ENCODE measurements around the gene MRPS14.
"Not testable (repeated sequence)": the region's sequence is repeated elsewhere in the genome, so short reads cannot be mapped to it uniquely, and the experiment has no call there.

The MRPS14 gene

DNA sequence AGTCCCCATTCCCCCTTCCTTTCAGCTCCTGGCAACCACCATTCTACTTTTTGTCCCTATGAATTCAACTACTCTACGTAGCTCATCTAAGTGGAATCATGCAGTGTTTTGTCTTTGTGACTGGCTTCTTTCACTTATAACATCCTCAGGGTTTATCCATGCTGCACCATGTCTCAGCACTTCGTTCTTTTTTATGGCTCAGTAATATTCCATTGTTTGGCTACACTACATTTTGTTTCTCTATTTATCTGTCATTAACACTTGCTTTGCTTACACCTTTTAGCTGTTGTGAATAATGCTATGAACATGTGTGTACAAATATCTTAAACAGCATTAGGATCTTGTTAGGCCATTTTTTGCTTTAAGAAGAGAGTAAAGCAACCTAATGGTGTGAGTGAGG, 1.5 kb upstream of the MRPS14 start:
- H3K9me3 ChIP-seq (ENCODE audit: control insufficient read depth, insufficient read depth, low read length) = no peaks in the 10 kb centered on the region
- no peaks in the 10 kb centered on the region for H3K27me3 ChIP-seq (ENCODE audit: control insufficient read depth, insufficient read depth, low read length)
- H3K4me3 ChIP-seq (ENCODE audit: low read length) = no peak overlapping the region
- no CpG with 5 or more reads among the region's 2 CpGs for WGBS (ENCODE audit: insufficient coverage, insufficient read length)
- DNase-seq (ENCODE audit: low read depth, low spot score) = no peak
- H3K27ac ChIP-seq (ENCODE audit: low read length) = no peak overlapping the region
- H3K36me3 ChIP-seq (ENCODE audit: control insufficient read depth, insufficient read depth, low read length) = no peaks in the 10 kb centered on the region
- peaks cover 1% of the 10 kb centered on the region; the same call in 1 of the 2 replicates for H3K4me1 ChIP-seq (ENCODE audit: control insufficient read depth, insufficient read depth, low read length)

DNA sequence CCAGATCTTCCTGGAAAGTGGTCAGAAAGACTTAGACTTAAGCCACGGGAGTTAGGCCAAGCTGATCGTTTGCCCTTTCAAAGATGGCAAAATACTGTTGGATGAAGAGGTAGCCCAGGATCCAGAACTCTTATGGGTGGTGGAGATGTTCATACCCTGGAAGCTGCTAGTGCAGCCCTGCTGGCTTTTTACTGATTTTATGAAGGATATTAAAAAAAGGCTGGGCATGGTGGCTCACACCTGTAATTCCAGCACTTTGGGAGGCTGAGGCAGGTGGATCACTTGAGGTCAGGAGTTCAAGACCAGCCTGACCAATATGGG, 657 bp upstream of the MRPS14 start:
- not testable (repeated sequence) for H3K27ac ChIP-seq (ENCODE audit: low read length); H3K9me3 ChIP-seq (ENCODE audit: control insufficient read depth, insufficient read depth, low read length); H3K4me1 ChIP-seq (ENCODE audit: control insufficient read depth, insufficient read depth, low read length); H3K36me3 ChIP-seq (ENCODE audit: control insufficient read depth, insufficient read depth, low read length); H3K27me3 ChIP-seq (ENCODE audit: control insufficient read depth, insufficient read depth, low read length); DNase-seq (ENCODE audit: low read depth, low spot score)
- H3K4me3 ChIP-seq (ENCODE audit: low read length) = peak overlapping the region; percentile 37; the same call in 1 of the 2 replicates
- WGBS (ENCODE audit: insufficient coverage, insufficient read length) = no CpG with 5 or more reads among the region's 2 CpGs

DNA sequence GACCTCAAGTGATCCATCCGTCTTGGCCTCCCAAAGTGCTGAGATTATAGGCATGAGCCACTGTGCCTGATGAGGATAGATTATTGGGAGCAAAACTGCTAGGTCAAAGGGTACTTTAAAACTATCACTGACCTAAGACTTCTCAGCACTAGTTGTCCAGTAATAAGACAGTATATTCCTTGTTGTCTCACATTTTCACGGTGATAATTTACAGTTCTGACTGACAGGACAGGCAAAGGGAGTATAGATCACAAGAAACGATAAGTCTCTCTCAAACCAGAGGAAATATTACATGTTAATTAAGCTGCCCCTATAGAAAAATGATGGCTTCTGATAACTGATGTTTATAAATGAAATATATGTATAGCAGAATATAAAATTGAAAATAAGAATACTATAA, 3.7 kb downstream of the MRPS14 start:
- Histone ChIP-seq H3K4me1 (ENCODE audit: control insufficient read depth, insufficient read depth, low read length) (no peaks in the 10 kb centered on the region; the same call in 1 of the 2 replicates), H3K36me3 (ENCODE audit: control insufficient read depth, insufficient read depth, low read length) (peaks cover 4% of the 10 kb centered on the region; the same call in 1 of the 2 replicates), H3K9me3 (ENCODE audit: control insufficient read depth, insufficient read depth, low read length) (no peaks in the 10 kb centered on the region), H3K27me3 (ENCODE audit: control insufficient read depth, insufficient read depth, low read length) (no peaks in the 10 kb centered on the region), H3K4me3 (ENCODE audit: low read length) (no peak overlapping the region), H3K27ac (ENCODE audit: low read length) (no peak overlapping the region)
- DNase-seq (ENCODE audit: low read depth, low spot score) = no peak
- no CpG with 5 or more reads among the region's 3 CpGs for WGBS (ENCODE audit: insufficient coverage, insufficient read length)

DNA sequence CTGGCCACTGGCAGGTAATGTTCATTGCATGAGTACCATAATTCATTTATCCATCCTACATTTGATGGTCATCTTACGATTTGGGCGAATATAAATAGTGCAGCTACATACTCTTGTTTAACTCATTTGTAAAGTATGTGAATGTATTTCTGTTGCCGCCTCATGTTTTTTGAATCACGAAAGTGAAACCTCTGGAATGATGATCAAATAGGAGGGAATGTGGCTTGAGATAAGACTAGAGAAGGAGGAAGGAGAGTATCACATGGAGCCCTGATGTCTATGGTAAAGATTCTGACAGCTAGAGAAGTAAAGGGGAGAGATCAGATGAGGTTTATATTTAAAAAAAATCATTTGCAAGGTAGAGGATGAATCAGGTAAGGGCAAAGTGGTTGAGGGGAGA, 8.0 kb downstream of the MRPS14 start:
- Histone ChIP-seq H3K27ac (ENCODE audit: low read length) (no peak overlapping the region), H3K9me3 (ENCODE audit: control insufficient read depth, insufficient read depth, low read length) (no peaks in the 10 kb centered on the region), H3K4me3 (ENCODE audit: low read length) (no peak overlapping the region), H3K36me3 (ENCODE audit: control insufficient read depth, insufficient read depth, low read length) (peaks cover 10% of the 10 kb centered on the region; the same call in 1 of the 2 replicates), H3K27me3 (ENCODE audit: control insufficient read depth, insufficient read depth, low read length) (no peaks in the 10 kb centered on the region), H3K4me1 (ENCODE audit: control insufficient read depth, insufficient read depth, low read length) (no peaks in the 10 kb centered on the region)
- no CpG with 5 or more reads among the region's 4 CpGs for WGBS (ENCODE audit: insufficient coverage, insufficient read length)
- no peak for DNase-seq (ENCODE audit: low read depth, low spot score)

DNA sequence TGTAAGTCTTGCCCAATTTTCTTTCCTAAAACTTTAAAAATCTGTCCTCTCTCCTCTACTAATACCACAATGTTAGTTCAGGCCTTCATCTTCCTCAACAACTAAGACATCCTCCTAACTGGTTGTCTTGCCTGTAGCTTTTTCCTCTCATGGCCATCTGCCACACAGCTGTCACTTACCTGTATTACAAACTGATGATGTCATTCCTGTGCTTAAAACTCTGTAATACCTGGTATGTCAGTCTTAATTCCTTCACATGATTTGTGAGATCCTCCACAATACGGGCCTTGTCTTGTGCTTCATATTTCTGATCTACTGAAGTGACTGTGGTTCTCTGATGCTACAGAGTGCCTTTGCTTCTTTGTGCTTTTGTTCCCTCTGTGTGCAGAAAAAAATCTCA, 9.8 kb downstream of the MRPS14 start:
- H3K36me3 ChIP-seq (ENCODE audit: control insufficient read depth, insufficient read depth, low read length) = peaks cover 10% of the 10 kb centered on the region; the same call in 1 of the 2 replicates
- H3K27ac ChIP-seq (ENCODE audit: low read length) = no peak overlapping the region
- H3K4me1 ChIP-seq (ENCODE audit: control insufficient read depth, insufficient read depth, low read length) = no peaks in the 10 kb centered on the region
- no peaks in the 10 kb centered on the region for H3K27me3 ChIP-seq (ENCODE audit: control insufficient read depth, insufficient read depth, low read length)
- no peak overlapping the region for H3K4me3 ChIP-seq (ENCODE audit: low read length)
- no peak for DNase-seq (ENCODE audit: low read depth, low spot score)
- no peaks in the 10 kb centered on the region for H3K9me3 ChIP-seq (ENCODE audit: control insufficient read depth, insufficient read depth, low read length)
- no CpG with 5 or more reads among the region's 1 CpG for WGBS (ENCODE audit: insufficient coverage, insufficient read length)

DNA sequence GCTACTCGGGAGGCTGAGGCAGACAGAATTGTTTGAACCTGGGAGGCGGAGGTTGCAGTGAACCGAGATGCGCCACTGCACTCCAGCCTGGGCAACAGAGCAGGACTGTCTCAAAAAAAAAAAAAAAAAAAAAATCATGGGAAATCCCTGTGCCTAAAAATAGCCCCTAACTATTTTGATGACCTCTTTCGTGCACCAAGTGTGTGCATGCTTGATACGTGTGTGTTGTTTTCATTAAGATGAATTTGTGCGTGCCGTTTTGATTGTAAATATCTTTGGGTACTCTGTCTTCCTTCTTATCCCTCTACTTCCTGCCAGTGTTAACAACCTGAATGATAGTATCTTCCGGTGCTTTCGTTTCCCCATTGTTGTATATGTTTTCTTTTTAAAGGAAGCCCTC, 13.7 kb downstream of the MRPS14 start:
- no peak for DNase-seq (ENCODE audit: low read depth, low spot score)
- Histone ChIP-seq H3K36me3 (ENCODE audit: control insufficient read depth, insufficient read depth, low read length) (peaks cover 11% of the 10 kb centered on the region; the same call in 1 of the 2 replicates), H3K27ac (ENCODE audit: low read length) (no peak overlapping the region), H3K9me3 (ENCODE audit: control insufficient read depth, insufficient read depth, low read length) (no peaks in the 10 kb centered on the region), H3K4me3 (ENCODE audit: low read length) (no peak overlapping the region), H3K4me1 (ENCODE audit: control insufficient read depth, insufficient read depth, low read length) (no peaks in the 10 kb centered on the region), H3K27me3 (ENCODE audit: control insufficient read depth, insufficient read depth, low read length) (no peaks in the 10 kb centered on the region)
- WGBS (ENCODE audit: insufficient coverage, insufficient read length) = no CpG with 5 or more reads among the region's 10 CpGs

DNA sequence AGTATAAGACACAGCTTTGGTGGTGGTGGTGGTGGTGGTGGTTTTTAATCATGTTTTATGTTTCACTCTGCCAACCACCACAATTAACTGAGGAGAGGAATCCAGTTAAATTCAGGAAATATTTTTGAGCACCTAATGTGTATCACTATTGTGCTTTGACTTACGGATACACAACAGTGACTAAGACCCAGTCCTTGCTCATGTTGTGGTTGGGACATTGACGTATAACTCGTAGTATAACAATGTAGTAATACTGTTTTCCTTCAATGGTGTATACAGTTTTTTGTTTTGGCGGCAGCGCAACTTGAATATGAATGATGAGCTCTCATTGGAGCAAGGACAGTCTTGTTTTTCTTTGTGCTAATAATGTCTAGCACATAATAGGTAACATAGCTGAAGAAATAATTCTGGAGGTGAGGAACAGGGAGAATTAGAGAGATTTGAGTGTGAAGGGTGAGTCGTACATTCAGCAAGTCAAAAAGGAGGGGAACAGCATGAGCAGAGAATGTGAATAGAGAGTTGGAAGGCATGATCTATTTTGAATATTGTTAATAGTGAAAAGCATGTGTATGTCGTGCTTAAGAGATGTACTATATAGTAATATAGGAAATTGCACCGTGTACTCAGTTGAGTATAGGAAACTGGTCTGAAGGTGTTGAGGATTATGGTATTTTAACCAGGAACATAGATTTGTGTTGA, 18.0 kb downstream of the MRPS14 start:
- no peak for DNase-seq (ENCODE audit: low read depth, low spot score)
- no peaks in the 10 kb centered on the region for H3K27me3 ChIP-seq (ENCODE audit: control insufficient read depth, insufficient read depth, low read length)
- no peak overlapping the region for H3K4me3 ChIP-seq (ENCODE audit: low read length)
- no peaks in the 10 kb centered on the region for H3K4me1 ChIP-seq (ENCODE audit: control insufficient read depth, insufficient read depth, low read length)
- WGBS (ENCODE audit: insufficient coverage, insufficient read length) = 100% methylated on average over 2 of the region's 8 CpGs
- no peak overlapping the region for H3K27ac ChIP-seq (ENCODE audit: low read length)
- H3K36me3 ChIP-seq (ENCODE audit: control insufficient read depth, insufficient read depth, low read length) = peaks cover 6% of the 10 kb centered on the region; the same call in 1 of the 2 replicates
- H3K9me3 ChIP-seq (ENCODE audit: control insufficient read depth, insufficient read depth, low read length) = no peaks in the 10 kb centered on the region

DNA sequence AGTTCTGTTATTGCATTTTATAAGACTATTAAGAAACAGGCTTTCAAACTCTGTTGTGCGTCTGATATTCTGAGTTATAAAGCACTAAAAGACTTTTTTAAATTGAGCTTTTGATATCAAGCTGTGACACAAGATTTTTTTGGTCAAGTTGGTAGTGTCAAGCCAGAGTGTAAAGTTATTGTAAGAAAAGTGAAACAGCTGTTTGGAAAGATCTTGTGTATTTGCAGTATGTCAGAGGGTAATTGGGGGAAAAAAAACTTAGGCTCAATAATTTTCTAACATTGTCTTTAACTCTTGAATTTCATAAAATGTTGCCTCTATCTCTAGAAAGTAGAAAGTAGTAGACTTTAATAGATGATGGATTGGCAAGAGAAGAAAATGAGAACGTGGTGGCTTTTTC, 19.7 kb downstream of the MRPS14 start:
- Histone ChIP-seq H3K4me1 (ENCODE audit: control insufficient read depth, insufficient read depth, low read length) (no peaks in the 10 kb centered on the region), H3K27me3 (ENCODE audit: control insufficient read depth, insufficient read depth, low read length) (no peaks in the 10 kb centered on the region), H3K9me3 (ENCODE audit: control insufficient read depth, insufficient read depth, low read length) (no peaks in the 10 kb centered on the region), H3K4me3 (ENCODE audit: low read length) (no peak overlapping the region), H3K36me3 (ENCODE audit: control insufficient read depth, insufficient read depth, low read length) (peaks cover 6% of the 10 kb centered on the region; the same call in 1 of the 2 replicates), H3K27ac (ENCODE audit: low read length) (no peak overlapping the region)
- WGBS (ENCODE audit: insufficient coverage, insufficient read length) = no CpG with 5 or more reads among the region's 2 CpGs
- DNase-seq (ENCODE audit: low read depth, low spot score) = no peak

DNA sequence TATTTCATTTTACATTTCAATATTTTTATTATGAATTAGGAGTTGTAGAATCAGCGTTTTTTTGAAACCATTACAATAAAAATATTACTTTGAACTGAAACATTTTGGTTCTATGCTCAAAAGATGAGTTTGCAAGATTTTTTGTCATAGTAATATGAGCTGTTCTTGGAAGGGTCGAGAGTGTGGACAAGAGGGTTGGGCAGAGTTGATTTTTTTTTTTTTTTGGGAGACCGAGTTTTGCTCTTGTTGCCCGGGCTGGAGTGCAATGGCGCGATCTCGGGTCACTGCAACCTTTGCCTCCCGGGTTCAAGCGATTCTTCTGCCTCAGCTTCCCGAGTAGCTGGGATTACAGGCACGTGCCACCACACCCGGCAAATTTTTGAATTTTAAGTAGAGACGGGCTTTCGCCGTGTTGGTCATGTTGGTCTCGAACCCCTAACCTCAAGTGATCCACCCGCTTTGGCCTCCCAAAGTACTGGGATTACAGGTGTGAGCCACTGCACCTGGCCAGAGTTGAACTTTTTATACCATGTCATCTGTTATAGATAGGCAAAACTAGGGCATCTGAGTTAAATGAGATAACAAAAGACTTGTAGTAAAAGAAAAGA, 20.2 kb downstream of the MRPS14 start:
- no peaks in the 10 kb centered on the region for H3K9me3 ChIP-seq (ENCODE audit: control insufficient read depth, insufficient read depth, low read length)
- no CpG with 5 or more reads among the region's 17 CpGs for WGBS (ENCODE audit: insufficient coverage, insufficient read length)
- no peaks in the 10 kb centered on the region for H3K4me1 ChIP-seq (ENCODE audit: control insufficient read depth, insufficient read depth, low read length)
- H3K4me3 ChIP-seq (ENCODE audit: low read length) = no peak overlapping the region
- peaks cover 6% of the 10 kb centered on the region; the same call in 1 of the 2 replicates for H3K36me3 ChIP-seq (ENCODE audit: control insufficient read depth, insufficient read depth, low read length)
- no peaks in the 10 kb centered on the region for H3K27me3 ChIP-seq (ENCODE audit: control insufficient read depth, insufficient read depth, low read length)
- DNase-seq (ENCODE audit: low read depth, low spot score) = no peak
- H3K27ac ChIP-seq (ENCODE audit: low read length) = no peak overlapping the region

DNA sequence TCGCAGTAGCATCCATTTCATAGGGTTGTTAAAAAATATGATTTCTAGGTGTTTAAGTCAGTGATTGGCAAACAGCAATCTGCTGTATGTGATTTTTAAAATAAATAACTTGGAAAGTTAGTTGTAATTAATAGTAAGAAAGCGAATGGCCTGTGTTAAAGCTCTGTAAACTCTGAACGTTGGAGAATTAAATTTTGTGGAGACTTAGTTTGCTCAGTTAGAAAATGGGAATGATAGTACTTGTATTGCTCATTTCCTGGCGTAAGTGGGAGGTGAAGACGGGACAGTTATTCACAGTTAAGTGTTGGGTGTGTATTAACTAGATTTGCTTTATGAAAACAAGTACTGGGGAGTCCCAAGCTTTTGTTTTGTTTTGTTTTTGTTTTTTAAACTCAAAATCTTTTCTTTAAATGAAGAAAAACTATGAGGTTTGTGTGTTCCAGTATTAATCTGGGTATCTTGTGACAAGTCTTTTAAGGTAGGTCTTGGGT, 22.5 kb downstream of the MRPS14 start:
- no peaks in the 10 kb centered on the region for H3K4me1 ChIP-seq (ENCODE audit: control insufficient read depth, insufficient read depth, low read length)
- H3K27ac ChIP-seq (ENCODE audit: low read length) = no peak overlapping the region
- DNase-seq (ENCODE audit: low read depth, low spot score) = no peak
- no peaks in the 10 kb centered on the region for H3K27me3 ChIP-seq (ENCODE audit: control insufficient read depth, insufficient read depth, low read length)
- H3K4me3 ChIP-seq (ENCODE audit: low read length) = peak overlapping the region; percentile 80; the same call in 1 of the 2 replicates
- no peaks in the 10 kb centered on the region for H3K9me3 ChIP-seq (ENCODE audit: control insufficient read depth, insufficient read depth, low read length)
- WGBS (ENCODE audit: insufficient coverage, insufficient read length) = 100% methylated on average over 2 of the region's 5 CpGs
- peaks cover 3% of the 10 kb centered on the region; the same call in 1 of the 2 replicates for H3K36me3 ChIP-seq (ENCODE audit: control insufficient read depth, insufficient read depth, low read length)
